Activated B cell treated with CpG ODN at 0.5 μM for 24 hours (primary cell): ENCODE data around the gene SPARC. TPM values are rescaled to one million over a fixed set of nuclear protein-coding genes. Genes with fewer than 3 reads are reported as not detected.
"Not testable (repeated sequence)": the region's sequence is repeated elsewhere in the genome, so short reads cannot be mapped to it uniquely, and the experiment has no call there.

ENCODE experiments used
- ATAC-seq: fragments of 200-7000 bp; cut with Tn5 transposase; one replicate; pipeline ENCODE4 v1.10.0; 2021; ENCODE audit warnings: low read depth, mild to moderate bottlenecking, moderate library complexity
- CTCF ChIA-PET: fragments of 350-600 bp; sonication (Branson Sonifier 250); formaldehyde crosslinking; loops from one replicate; lab custom pipeline; 2021; ENCODE audit warnings: antibody characterized with exemption; lab: Charles Lee
- POLR2A ChIA-PET: fragments of 350-600 bp; sonication (Branson Sonifier 250); formaldehyde crosslinking; loops from one replicate; lab custom pipeline; 2021; ENCODE audit warnings: antibody characterized with exemption; lab: Charles Lee
- DNase-seq: peaks from one replicate; pipeline ENCODE4 v3.0.0; 2022
- H3K27ac Mint-ChIP-seq: one replicate; pipeline ENCODE4 v1.8.0; 2020; ENCODE audit warnings: mixed read lengths
- H3K27me3 Mint-ChIP-seq: one replicate; pipeline ENCODE4 v1.8.0; 2021; ENCODE audit warnings: mixed read lengths
- H3K36me3 Mint-ChIP-seq: one replicate; pipeline ENCODE4 v1.8.0; 2021; ENCODE audit warnings: low read depth, mixed read lengths
- H3K4me1 Mint-ChIP-seq: one replicate; pipeline ENCODE4 v1.8.0; 2021; ENCODE audit warnings: mixed read lengths
- H3K4me3 Mint-ChIP-seq: one replicate; pipeline ENCODE4 v1.8.0; 2020; ENCODE audit warnings: mild to moderate bottlenecking, mixed read lengths
- H3K9me3 Mint-ChIP-seq: one replicate; pipeline ENCODE4 v1.8.0; 2020; ENCODE audit warnings: mixed read lengths
- intact Hi-C: fragments of 100-400 bp; cut with micrococcal nuclease; formaldehyde crosslinking; loops from one replicate; pipeline ENCODE4 v1.15.1; 2024
- total RNA-seq: library from RNA; stranded (reverse); gene quantifications from 2 replicates; pipeline ENCODE4 v1.2.3, GENCODE V29; 2022
- TF ChIP-seq, protein P1 (sequence below): fragments of 200-600 bp; IDR thresholded peaks from one replicate; pipeline ENCODE4 v1.8.0; 2022; ENCODE audit warnings: antibody characterized with exemption, mild to moderate bottlenecking

Gene SPARC
- total RNA-seq, 1 donor from 2014 or later, result not detected

DNA sequence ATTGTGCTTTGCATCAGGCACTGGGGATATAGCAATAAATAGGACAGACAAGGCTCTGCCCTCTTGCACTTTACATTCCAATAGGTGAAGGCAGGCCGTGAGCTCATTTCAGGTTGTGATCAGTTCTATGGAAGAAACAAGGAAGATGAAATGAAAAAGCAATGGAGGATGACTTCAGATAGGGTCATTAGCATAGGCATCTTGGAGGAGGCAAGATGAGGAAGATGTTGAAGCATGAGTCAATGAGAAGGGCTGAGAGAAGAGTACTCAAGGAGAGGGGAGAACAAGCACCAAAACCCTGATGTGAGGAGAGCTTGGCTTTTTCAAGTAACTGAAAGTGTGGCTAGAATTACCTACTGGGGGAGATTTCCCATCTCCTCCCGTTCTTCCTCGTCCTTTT, 5.0 kb upstream of the SPARC start:
- peaks cover 3% of the 10 kb centered on the region for H3K4me1 Mint-ChIP-seq

DNA sequence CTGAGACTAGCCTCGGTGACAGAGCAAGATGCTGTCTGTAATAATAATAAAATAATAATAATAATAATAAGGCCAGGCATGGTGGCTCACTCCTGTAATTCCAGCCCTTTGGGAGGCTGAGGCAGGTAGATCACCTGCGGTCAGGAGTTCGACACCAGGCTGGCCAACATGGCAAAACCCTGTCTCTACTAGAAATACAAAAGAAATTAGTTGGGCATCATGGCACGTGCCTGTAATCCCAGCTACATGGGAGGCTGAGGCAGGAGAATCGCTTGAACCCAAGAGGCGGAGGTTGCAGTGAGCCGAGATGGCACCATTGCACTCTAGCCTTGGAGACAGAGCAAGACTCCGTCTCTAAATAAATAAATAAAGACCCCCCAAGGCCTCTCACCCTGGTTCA, 2.9 kb upstream of the SPARC start:
- intact Hi-C loops, ATAC-seq, H3K27ac Mint-ChIP-seq, H3K4me3 Mint-ChIP-seq, POLR2A ChIA-PET, H3K4me1 Mint-ChIP-seq, H3K9me3 Mint-ChIP-seq, CTCF ChIA-PET, DNase-seq, H3K36me3 Mint-ChIP-seq: not testable (repeated sequence)
- peaks cover 26% of the 10 kb centered on the region for H3K27me3 Mint-ChIP-seq

More for the DNA sequence above, 5.0 kb upstream of the SPARC start:
- Mint-ChIP-seq H3K27me3 (peaks cover 20% of the 10 kb centered on the region), H3K4me3 (no peak overlapping the region), H3K27ac (no peak overlapping the region), H3K36me3 (no peaks in the 10 kb centered on the region), H3K9me3 (no peaks in the 10 kb centered on the region)
- TF ChIP-seq, protein P1, sequence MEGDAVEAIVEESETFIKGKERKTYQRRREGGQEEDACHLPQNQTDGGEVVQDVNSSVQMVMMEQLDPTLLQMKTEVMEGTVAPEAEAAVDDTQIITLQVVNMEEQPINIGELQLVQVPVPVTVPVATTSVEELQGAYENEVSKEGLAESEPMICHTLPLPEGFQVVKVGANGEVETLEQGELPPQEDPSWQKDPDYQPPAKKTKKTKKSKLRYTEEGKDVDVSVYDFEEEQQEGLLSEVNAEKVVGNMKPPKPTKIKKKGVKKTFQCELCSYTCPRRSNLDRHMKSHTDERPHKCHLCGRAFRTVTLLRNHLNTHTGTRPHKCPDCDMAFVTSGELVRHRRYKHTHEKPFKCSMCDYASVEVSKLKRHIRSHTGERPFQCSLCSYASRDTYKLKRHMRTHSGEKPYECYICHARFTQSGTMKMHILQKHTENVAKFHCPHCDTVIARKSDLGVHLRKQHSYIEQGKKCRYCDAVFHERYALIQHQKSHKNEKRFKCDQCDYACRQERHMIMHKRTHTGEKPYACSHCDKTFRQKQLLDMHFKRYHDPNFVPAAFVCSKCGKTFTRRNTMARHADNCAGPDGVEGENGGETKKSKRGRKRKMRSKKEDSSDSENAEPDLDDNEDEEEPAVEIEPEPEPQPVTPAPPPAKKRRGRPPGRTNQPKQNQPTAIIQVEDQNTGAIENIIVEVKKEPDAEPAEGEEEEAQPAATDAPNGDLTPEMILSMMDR, result no peak
- ChIA-PET CTCF (interaction anchor here (0.7 to 1.2 kb wide), 2 partner anchors 10 to 47 kb away, joined by 3 read pairs; no protein-coding TSS in a partner anchor), POLR2A (no interaction called here)
- intact Hi-C loops, result no loop called here
- no peak for ATAC-seq
- no peak for DNase-seq

DNA sequence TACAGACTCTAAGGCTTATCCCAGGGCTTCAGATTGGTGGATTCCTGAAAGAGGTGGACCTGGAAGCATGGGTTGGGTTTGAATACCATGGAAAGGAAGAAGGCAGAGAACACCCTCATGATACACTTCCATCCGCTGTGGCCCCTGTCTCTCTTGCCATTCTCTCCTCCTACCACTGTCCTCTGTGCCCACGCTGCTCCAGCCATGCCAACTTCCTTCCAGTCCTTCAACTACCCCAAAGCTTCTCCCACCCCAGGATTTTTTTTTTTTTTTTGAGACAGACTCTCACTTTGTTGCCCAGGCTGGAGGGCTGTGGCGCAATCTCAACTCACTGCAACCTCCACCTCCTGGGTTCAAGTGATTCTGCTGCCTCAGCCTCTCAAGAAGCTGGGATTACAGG, 1.7 kb upstream of the SPARC start:
- ChIA-PET CTCF (no interaction called here), POLR2A (interaction anchor here (0.6 kb wide), 1 partner anchor 13 kb away, joined by 4 read pairs; no protein-coding TSS in a partner anchor)
- Mint-ChIP-seq H3K9me3 (no peaks in the 10 kb centered on the region), H3K27ac (no peak overlapping the region), H3K36me3 (no peaks in the 10 kb centered on the region), H3K4me1 (peaks cover 5% of the 10 kb centered on the region), H3K4me3 (no peak overlapping the region), H3K27me3 (peaks cover 26% of the 10 kb centered on the region)
- TF ChIP-seq, protein P1, result no peak
- no peak for ATAC-seq
- intact Hi-C loops, result no loop called here
- no peak for DNase-seq

DNA sequence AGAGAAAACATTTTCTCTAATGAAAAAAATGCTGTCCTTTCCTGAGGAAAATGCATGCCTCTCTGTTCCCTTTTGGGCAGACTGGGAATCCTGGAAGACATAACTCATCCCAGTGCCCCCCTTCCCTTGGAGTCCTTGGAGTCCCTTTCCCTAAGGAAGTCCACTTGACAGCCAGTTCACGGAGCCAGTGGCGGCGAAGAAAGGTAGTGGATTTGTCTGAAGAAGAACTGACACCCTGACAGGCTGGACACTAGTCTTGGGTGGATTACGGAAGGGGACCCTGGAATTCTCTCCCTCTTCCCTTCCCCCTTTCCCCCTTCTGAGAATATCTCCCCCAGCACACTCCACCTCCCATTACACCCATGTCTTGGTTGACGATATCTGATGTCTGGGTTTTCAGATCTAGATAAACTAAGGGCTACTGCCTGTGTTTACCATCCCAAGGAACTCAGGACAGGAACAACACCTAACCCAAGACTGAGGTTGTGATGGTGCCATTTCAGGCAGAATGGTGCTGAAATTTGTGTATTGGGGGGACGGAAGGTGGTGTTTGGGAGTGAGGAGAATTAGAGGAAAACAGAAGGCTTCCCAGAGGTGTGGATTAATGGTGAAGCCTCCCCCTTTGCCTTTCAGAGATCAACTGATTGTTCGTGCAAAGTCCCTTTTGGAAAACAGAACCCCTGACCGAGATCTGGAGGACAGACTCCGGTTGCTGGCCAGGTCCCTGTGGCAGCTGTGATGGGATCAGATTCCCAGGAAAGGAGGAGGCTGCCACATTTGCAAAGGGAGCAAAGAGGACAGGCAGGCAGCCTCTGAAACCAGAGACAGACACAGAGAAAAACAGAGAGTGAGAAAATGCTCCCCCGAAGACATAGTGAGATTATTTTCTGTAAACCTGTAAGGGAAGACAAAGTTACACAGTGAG, 704 bp downstream of the SPARC start:
- POLR2A ChIA-PET, result interaction anchor here (1.5 kb wide), 1 partner anchor 85 kb away, joined by 4 read pairs; the partner anchor contains the start of gene G3BP1
- DNase-seq (no peak), ATAC-seq (no peak)
- Mint-ChIP-seq H3K9me3 (no peaks in the 10 kb centered on the region), H3K36me3 (no peaks in the 10 kb centered on the region), H3K4me1 (peaks cover 5% of the 10 kb centered on the region), H3K27ac (no peak overlapping the region), H3K27me3 (peaks cover 26% of the 10 kb centered on the region), H3K4me3 (no peak overlapping the region)
- TF ChIP-seq, protein P1, result no peak
- CTCF ChIA-PET, result no interaction called here
- intact Hi-C loops, result no loop called here

DNA sequence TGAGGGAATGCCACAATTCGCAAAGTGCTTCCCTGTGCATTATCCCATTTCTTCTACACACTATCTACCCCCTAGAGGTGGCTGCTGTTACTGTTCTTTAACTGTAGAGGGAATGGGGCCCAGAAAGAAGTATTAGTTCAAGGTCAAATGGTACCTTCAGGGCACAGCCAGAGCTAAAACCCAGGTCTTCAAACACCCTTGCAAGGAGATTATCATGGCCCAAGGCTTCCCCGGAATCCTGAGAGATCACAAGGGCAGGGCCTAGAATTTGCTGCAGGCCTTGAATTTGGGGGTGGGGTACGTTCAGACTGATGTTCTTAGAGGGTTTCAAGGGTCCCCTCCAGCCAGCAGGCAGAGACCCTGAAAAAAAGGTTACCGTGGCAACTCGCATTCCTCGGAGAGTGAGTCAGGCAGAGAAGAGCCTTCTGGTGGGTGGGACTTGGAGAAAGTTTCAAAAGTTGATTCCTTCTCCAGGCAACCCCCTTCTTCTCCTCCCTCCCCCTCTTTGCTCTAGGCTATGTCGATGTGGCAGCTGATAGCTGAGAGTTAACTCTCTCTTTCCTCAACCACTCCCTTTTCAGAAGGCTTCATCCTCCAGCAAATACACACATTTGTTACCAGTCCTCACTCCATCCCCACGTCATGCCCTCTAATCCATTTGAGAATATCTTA, 1.9 kb downstream of the SPARC start:
- H3K4me1 Mint-ChIP-seq, result peaks cover 5% of the 10 kb centered on the region
- ChIA-PET CTCF (interaction anchor here (1.0 to 1.1 kb wide), 2 partner anchors 14 to 26 kb away, joined by 3 read pairs; no protein-coding TSS in a partner anchor), POLR2A (no interaction called here)
- H3K27ac Mint-ChIP-seq, result no peak overlapping the region
- peaks cover 26% of the 10 kb centered on the region for H3K27me3 Mint-ChIP-seq
- TF ChIP-seq, protein P1, result no peak
- H3K36me3 Mint-ChIP-seq, result no peaks in the 10 kb centered on the region
- intact Hi-C loops, result no loop called here
- H3K9me3 Mint-ChIP-seq, result no peaks in the 10 kb centered on the region
- ATAC-seq, result no peak
- DNase-seq, result no peak
- H3K4me3 Mint-ChIP-seq, result no peak overlapping the region
